ENCODE data around the gene TMEM63A.
"Not testable (repeated sequence)": the region's sequence is repeated elsewhere in the genome, so short reads cannot be mapped to it uniquely, and the experiment has no call there.

Gene TMEM63A

DNA sequence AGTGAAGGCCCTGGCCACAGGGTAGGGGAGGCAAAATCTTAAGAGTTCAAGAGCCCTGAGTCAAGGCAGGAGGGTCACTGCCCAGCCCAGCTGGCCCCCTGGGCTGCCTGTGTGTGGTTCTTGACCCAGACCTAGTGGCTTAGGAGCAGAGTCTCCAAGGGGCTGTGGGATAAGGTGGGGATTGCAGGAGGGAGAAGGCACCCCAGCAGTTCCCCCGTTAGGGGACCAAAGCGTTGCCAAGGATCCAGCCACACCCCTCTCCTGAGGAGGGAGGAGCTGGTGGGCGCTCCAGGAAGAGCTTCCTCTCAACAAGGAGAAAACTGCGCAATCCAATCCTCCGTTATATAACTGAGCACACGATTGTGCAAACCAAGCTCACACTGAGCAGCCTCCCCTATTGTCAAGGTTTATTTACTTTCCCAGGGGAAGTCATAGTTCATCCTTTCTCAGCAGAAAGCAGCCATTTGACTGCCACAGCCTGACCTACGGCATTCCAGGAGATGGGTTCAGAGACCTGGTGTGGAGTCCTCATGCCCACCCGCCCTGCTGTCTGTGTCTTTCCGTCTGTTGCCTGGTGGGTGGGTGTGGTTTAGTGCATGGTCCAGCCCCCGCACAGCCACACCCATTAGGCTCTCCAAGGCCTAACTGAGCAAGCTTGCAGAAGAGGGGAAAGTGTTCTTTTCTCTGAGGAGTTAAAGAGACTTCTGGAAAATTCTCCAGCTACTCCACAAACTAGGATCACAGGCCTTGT lies 68.8 kb downstream of the TMEM63A start:
- H3K4me1 ChIP-seq (ENCODE audit: control insufficient read depth, low read length) = no peaks in the 10 kb centered on the region
- no peaks in the 10 kb centered on the region for H3K36me3 ChIP-seq (ENCODE audit: control insufficient read depth, low read length)
- no peak overlapping the region for H3K4me3 ChIP-seq (ENCODE audit: low read length)
- peaks cover 20% of the 10 kb centered on the region for H3K27me3 ChIP-seq (ENCODE audit: control insufficient read depth, low read length)
- no peaks in the 10 kb centered on the region for H3K9me3 ChIP-seq (ENCODE audit: control insufficient read depth, insufficient read depth, low read length)
- no peaks in the 10 kb centered on the region for H3K79me2 ChIP-seq (ENCODE audit: control insufficient read depth, low read length)
- no peaks in the 10 kb centered on the region for H3F3A ChIP-seq (ENCODE audit: control insufficient read depth, insufficient read depth)
- no peak for TF ChIP-seq EZH2phosphoT487 (IDR thresholded peaks at IDR 0.05; ENCODE audit: borderline replicate concordance, low read length)
- TF ChIP-seq, protein P1, sequence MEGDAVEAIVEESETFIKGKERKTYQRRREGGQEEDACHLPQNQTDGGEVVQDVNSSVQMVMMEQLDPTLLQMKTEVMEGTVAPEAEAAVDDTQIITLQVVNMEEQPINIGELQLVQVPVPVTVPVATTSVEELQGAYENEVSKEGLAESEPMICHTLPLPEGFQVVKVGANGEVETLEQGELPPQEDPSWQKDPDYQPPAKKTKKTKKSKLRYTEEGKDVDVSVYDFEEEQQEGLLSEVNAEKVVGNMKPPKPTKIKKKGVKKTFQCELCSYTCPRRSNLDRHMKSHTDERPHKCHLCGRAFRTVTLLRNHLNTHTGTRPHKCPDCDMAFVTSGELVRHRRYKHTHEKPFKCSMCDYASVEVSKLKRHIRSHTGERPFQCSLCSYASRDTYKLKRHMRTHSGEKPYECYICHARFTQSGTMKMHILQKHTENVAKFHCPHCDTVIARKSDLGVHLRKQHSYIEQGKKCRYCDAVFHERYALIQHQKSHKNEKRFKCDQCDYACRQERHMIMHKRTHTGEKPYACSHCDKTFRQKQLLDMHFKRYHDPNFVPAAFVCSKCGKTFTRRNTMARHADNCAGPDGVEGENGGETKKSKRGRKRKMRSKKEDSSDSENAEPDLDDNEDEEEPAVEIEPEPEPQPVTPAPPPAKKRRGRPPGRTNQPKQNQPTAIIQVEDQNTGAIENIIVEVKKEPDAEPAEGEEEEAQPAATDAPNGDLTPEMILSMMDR (IDR thresholded peaks at IDR 0.05; ENCODE audit: low read depth, low read length, poor library complexity, severe bottlenecking) = no peak
- no peaks in the 10 kb centered on the region for H3K9me2 ChIP-seq (replicated peaks; ENCODE audit: control insufficient read depth, low read length)
- H3K27ac ChIP-seq (ENCODE audit: low read depth, low read length) = no peak overlapping the region
- H3K4me2 ChIP-seq (ENCODE audit: low read length) = no peak overlapping the region
- H4K20me1 ChIP-seq (ENCODE audit: control insufficient read depth, insufficient read depth, low read depth, low read length) = peaks cover 4% of the 10 kb centered on the region; the same call in 1 of the 2 replicates

DNA sequence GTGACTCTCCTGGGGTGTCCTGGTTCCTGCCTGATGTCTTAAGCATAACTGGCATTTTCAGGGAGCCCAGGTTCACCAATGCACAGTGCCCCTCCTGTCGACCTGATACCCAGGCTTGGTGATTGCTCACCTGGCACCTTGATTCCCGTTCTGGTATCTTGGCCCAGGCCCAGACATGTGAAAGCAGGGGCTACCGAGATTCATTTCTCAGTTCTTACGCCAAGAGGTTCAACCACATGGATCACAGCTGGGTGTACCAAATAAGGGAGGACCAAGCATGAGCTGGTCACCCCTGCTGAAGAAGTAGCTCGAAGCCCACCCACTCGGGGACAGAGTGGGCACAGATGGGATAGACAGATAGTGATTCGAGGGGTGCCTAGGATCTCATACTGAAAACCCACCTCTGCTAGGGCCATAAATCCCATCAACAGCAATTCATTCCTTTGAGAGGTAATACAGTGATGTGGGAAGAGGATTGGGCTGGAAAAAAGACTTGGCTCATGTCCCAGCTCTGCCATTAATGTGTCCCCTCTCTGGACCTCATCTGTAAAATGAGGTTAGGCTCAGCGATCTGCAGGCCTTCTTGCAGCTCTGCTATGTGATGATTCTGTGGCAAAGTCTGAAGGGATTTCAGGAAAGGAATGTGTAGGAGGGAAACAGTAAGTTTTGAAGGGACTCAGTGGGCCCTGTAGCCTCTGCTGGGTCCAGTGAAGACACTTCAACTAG lies 69.5 kb downstream of the TMEM63A start:
- Histone ChIP-seq H3K4me2 (ENCODE audit: low read length) (no peak overlapping the region), H3K27ac (ENCODE audit: low read depth, low read length) (no peak overlapping the region), H3K4me1 (ENCODE audit: control insufficient read depth, low read length) (no peaks in the 10 kb centered on the region), H4K20me1 (ENCODE audit: control insufficient read depth, insufficient read depth, low read depth, low read length) (peaks cover 4% of the 10 kb centered on the region; the same call in 1 of the 2 replicates), H3K27me3 (ENCODE audit: control insufficient read depth, low read length) (peaks cover 20% of the 10 kb centered on the region), H3K9me3 (ENCODE audit: control insufficient read depth, insufficient read depth, low read length) (no peaks in the 10 kb centered on the region), H3F3A (ENCODE audit: control insufficient read depth, insufficient read depth) (no peaks in the 10 kb centered on the region), H3K36me3 (ENCODE audit: control insufficient read depth, low read length) (no peaks in the 10 kb centered on the region), H3K79me2 (ENCODE audit: control insufficient read depth, low read length) (no peaks in the 10 kb centered on the region), H3K9me2 (replicated peaks; ENCODE audit: control insufficient read depth, low read length) (no peaks in the 10 kb centered on the region), H3K4me3 (ENCODE audit: low read length) (no peak overlapping the region)
- no peak for TF ChIP-seq EZH2phosphoT487 (IDR thresholded peaks at IDR 0.05; ENCODE audit: borderline replicate concordance, low read length)
- TF ChIP-seq, protein P1 (IDR thresholded peaks at IDR 0.05; ENCODE audit: low read depth, low read length, poor library complexity, severe bottlenecking) = no peak

DNA sequence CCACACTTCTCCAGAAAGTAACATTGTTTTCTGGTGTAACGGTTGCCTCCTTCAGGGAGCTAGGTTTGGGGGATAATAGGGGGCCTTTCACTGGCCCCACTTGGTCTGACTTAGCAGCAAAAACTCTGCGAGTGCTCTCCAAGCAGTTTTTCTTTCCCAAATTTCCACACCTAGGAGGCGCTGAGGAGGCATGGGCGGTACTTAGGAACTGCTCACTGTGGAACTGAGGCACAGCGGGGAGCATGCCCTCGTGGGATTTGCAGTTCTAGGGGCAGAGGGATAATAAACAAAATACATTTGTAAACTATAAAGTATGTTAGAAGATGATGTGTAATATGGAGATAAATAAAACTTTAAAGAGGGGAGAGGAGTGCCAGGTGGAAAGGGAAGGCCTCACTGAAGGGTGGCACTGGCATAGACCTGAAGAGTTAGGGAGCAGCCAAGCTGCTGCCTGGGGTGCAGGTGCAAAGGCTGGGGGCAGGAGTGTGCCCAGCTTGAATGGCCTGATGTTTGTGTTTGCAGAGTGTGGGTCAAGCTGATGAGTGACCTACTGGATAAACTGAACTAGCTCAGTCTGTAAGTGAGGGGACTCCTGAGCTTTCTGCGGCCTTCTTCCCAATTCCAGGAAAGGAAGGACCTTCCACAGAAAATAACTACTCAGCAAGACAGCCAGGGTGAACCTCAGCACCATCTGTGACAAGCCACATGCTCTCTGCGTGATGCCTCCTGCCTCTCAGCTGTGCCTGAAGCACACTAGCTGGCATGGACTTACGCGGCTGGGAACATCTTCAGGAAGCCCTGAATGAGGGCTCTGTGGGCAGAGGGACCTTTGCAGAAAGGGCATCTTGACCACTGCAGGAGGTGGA lies 70.3 kb downstream of the TMEM63A start:
- H3K4me3 ChIP-seq (ENCODE audit: low read length) = no peak overlapping the region
- TF ChIP-seq, protein P1 (IDR thresholded peaks at IDR 0.05; ENCODE audit: low read depth, low read length, poor library complexity, severe bottlenecking) = no peak
- TF ChIP-seq EZH2phosphoT487 (IDR thresholded peaks at IDR 0.05; ENCODE audit: borderline replicate concordance, low read length) = no peak
- no peaks in the 10 kb centered on the region for H3K36me3 ChIP-seq (ENCODE audit: control insufficient read depth, low read length)
- no peaks in the 10 kb centered on the region for H3K4me1 ChIP-seq (ENCODE audit: control insufficient read depth, low read length)
- H3K9me3 ChIP-seq (ENCODE audit: control insufficient read depth, insufficient read depth, low read length) = no peaks in the 10 kb centered on the region
- H3F3A ChIP-seq (ENCODE audit: control insufficient read depth, insufficient read depth) = no peaks in the 10 kb centered on the region
- no peak overlapping the region for H3K4me2 ChIP-seq (ENCODE audit: low read length)
- H3K9me2 ChIP-seq (replicated peaks; ENCODE audit: control insufficient read depth, low read length) = no peaks in the 10 kb centered on the region
- H3K27me3 ChIP-seq (ENCODE audit: control insufficient read depth, low read length) = peaks cover 20% of the 10 kb centered on the region
- peaks cover 4% of the 10 kb centered on the region; the same call in 1 of the 2 replicates for H4K20me1 ChIP-seq (ENCODE audit: control insufficient read depth, insufficient read depth, low read depth, low read length)
- H3K27ac ChIP-seq (ENCODE audit: low read depth, low read length) = no peak overlapping the region
- no peaks in the 10 kb centered on the region for H3K79me2 ChIP-seq (ENCODE audit: control insufficient read depth, low read length)

DNA sequence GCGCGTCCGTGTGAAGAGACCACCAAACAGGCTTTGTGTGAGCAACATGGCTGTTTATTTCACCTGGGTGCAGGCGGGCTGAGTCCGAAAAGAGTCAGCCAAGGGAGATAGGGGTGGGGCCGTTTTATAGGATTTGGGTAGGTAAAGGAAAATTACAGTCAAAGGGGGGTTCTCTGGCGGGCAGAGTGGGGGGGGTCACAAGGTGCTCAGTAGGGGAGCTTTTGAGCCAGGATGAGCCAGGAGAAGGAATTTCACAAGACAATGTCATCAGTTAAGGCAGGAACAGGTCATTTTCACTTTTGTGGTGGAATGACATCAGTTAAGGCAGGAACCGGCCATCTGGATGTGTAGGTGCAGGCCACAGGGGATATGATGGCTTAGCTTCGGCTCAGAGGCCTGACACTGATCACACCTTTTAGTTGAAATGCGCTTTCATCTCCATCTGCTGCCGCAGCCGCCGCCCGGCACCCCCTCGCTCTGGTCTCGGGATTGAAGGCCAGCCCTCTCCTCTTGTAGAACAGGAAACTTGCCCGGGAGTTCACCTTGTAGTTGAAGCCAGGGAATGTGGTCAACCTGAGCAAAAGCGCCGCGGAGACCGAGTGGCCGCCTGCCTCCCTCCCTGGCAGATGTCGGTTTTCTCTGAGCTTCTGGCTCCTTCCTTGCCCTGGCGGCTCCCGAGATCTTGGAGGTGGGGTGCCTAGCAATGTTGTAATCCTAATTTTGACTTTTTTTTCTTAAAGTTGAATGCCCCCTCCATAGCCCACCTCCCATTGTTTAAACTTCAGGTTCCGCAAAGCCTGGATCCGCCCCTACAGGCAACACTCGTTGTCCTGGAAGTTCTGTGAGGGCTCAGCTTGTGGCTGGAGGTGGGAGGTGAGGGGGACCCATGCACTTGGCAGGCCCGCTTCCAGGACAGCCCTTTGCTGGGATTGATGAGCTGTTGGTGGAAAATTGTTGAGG lies 71.3 kb downstream of the TMEM63A start:
- H3K4me1 ChIP-seq (ENCODE audit: control insufficient read depth, low read length); H3K36me3 ChIP-seq (ENCODE audit: control insufficient read depth, low read length); H3K27ac ChIP-seq (ENCODE audit: low read depth, low read length); H3K79me2 ChIP-seq (ENCODE audit: control insufficient read depth, low read length); H3K9me2 ChIP-seq (replicated peaks; ENCODE audit: control insufficient read depth, low read length); H4K20me1 ChIP-seq (ENCODE audit: control insufficient read depth, insufficient read depth, low read depth, low read length); H3F3A ChIP-seq (ENCODE audit: control insufficient read depth, insufficient read depth); H3K9me3 ChIP-seq (ENCODE audit: control insufficient read depth, insufficient read depth, low read length): not testable (repeated sequence)
- Histone ChIP-seq H3K27me3 (ENCODE audit: control insufficient read depth, low read length) (peaks cover 20% of the 10 kb centered on the region), H3K4me3 (ENCODE audit: low read length) (peak overlapping the region; percentile 49), H3K4me2 (ENCODE audit: low read length) (peak overlapping the region; percentile 58)

Measured in DOHH2 (cell line).